SHP77 treated with DMSO at 0.1 percent for 48 hours (cell line): ENCODE measurements around the gene HMGCLL1.

ENCODE experiments used
- DNase-seq: peaks from one replicate; lab custom pipeline; 2025; lab: John Stamatoyannopoulos, UW

The HMGCLL1 gene

DNA sequence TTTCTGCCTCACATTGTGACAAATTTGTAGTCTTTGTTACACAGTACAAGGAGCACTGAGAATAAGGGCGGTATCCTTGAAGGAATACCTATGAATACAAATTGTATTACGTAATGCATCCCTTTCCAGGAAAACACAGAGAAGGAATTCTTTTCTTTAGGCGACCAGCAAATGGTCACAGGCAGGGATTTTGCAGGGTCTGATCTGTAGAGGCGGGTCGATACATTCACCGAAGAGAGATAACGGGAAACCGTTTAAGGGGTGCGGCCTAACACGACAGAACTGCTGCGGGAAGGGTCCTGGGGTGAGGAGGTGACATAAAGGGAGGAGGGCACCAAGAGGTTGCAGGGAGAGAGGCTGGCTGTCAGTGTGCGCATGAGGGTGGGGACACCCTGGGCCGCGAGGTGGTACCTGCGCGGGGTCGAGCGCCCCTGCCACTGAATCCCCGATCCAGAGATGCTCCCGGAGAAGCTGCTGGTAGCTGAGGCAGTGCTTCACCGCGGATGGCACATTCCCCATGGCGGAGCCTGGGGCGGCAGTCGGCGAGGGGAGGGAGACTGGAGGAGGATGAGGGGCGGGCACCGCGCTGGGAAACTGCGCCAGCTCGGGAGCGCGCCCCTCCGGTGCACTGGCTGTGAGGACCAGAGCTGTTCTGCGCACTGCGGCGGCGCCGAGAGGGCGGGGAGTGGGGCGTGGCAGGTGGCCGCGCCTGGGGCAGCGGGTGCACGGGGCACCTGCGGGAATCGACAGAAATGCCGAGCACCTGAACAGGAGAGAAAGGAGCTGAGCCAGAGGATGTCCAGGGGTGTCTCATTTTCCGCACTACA, at the start of gene HMGCLL1:
Gene HMGCLL1 (minus strand): TSS at position 656 of the 827 bp plus-strand sequence. CDS start 137 bp downstream, at position 519.
- peak; percentile 80 for DNase-seq

DNA sequence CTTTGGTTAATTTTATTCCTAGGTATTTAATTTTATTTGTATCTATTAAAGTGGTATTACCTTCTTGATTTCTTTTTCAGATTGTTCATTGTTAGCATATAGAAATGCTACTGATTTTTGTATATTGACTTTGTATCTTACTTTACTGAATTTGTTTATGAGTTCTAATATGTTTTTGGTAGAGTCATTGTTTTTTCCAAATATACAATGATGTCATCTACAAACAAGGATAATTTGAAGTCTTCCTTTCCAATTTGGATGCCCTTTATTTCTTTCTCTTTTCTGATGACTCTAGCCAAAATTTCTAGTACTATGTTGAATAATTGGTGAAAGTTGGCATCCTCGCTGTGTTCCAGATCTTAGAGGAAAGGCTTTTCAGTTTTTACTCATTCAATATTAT, 43.0 kb upstream of the HMGCLL1 start:
- no peak for DNase-seq

DNA sequence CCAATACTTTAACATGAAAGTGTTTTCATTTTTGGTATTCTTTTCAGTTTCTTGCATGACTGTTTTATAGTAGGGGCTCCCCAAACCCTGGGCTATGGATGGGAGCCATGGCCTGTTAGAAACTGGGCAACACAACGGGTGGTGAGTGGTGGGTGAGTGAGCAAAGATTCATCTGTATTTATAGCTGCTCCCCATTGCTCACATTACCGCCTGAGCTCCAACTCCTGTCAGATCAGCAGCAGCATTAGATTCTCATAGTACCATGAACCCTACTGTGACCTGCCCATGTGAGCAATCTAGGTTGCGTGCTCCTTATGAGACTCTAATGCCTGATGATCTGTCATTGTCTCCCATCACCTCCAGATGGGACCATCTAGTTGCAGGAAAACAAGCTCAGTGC, 42.3 kb upstream of the HMGCLL1 start:
- no peak for DNase-seq

DNA sequence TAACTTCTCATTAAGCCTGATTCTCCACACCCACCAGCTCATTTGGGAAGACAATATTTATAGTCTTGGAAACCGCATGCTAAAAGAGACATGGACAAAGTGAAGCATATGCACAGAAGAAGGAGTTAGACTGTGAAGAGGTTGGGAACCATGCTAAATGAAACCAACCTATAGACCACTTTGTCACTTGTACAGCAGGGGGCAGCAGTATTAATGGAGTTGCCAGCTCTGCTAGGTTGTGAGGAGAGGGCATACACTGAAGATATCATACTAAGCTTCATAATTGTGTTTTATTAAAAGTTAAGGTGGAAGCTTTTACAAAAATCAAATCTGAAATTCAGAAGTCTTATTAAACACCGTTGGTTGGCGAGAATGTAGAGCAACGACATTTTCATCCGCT, 38.3 kb upstream of the HMGCLL1 start:
- no peak for DNase-seq

DNA sequence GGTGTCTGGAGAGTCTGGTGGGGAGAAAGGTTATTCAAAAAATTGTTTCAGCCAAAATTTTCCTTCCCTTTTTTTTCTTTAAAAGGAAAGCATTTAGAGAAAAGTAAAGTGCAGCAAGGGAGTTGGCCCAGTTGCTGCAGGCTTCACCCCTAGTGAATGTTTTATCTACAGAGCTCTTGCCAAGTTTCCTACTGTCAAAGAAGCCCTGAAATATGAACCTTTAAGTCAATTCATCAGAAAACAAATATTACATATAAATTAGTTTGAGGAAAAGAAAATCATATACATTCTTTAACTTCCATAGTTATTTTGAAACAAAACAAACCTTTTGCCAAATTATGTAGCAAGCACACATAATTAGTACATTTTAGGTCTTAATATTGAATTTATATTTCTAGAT, 25.0 kb upstream of the HMGCLL1 start:
- no peak for DNase-seq

DNA sequence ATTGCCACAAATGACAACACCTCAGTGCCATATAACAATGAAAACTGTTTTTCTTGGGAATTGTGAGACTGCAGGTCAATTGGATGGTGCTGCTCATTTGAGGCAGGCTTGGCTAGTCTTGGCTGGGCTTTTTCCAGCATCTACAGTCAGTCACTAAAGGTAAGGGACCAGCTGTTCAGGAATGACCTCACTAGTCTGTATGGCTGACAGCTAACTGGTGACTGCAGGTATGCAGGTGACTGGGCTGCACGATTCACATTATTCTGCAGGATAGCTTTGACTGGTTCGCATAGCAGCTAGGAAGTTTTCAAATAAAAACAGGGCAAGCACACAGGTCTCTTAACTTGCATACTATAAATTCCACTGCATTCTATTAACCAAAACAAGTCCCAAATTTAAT, 22.1 kb upstream of the HMGCLL1 start:
- DNase-seq, result no peak

DNA sequence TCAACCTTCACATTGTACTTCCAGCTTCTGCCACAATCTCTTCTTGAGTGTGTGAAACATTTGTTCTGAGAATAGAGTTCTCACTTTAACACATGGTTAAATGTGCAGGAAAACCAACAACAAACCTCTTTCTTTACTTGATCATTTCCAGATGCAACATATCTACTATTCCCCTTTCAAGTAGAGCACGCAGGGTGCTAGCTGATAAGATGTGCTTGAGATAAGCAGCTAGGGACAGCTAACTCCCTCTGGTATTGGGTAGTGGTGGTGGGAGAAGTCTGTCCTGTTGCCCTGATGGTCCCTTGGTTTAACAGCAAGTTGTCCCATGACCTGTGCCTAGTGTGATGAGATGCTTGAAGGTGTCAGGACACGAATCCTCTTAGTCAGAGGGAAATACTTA, 15.4 kb upstream of the HMGCLL1 start:
- no peak for DNase-seq

DNA sequence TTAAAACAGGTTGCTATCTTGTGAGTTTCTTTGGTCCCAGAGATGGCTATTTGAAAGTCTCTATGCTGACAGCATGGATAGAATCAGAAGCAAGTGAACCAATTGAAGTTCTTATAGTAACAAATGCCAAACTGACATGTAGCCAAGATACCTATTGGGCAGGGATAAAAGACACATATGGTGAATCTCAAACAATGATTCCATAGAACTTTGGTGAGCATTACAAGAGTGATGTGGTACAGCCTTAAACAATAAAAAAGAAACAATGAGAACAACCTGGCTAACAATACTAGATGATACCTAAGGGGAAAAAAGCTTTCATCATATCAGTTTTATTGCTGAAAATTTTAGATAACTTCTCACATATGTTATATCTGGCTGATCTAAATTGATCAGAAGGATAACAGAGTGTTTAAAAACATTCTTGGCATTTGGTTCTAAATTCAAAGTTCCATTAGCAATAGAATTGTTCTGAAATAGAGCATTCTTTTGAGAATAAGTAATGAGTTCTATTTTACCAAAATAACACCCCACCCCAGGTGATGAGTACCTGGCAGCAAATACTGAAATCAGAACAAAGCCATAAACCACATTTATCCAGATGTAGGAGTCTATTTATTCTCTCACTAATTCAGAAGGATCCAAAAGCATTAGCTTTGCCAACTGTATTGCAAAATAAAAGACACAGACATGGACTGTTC, 5.8 kb upstream of the HMGCLL1 start:
- DNase-seq, result no peak

DNA sequence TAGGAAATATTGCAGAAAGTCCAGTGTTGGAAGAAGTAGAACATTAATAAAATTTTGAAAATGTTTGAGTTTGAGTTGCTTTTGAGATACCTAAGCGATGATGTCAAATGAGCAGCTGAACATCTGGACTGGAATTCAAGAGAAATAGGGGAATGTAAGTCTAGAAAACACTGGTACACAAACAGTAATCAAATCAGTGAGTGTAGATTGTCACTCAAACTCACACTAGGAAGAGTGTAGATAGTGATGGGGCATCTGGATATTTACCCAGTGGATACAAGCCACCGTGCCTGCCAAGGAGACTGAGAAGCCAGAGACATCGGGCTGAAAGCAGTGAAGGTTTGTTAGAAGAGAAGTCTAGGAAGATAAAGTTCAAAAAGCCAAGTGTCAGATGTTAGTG, 2.2 kb downstream of the HMGCLL1 start:
- no peak for DNase-seq

DNA sequence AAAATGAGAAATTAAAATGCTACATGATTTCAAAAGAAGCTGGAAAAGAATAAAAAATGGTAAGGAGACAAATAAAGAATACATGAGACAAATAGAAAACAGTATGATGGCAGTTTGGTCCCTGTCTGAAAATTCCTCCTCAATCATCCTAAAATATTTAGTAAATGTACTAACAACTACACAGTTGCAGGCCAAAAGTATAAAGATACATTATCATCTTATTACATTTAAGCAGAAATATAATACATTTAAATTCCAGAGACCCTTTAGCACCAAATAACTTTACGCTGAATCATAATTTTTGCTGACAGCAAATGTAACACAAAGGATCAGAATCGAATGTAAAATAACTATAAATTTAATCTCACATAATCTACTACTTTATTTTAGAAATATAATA, 4.4 kb downstream of the HMGCLL1 start:
- DNase-seq, result no peak

DNA sequence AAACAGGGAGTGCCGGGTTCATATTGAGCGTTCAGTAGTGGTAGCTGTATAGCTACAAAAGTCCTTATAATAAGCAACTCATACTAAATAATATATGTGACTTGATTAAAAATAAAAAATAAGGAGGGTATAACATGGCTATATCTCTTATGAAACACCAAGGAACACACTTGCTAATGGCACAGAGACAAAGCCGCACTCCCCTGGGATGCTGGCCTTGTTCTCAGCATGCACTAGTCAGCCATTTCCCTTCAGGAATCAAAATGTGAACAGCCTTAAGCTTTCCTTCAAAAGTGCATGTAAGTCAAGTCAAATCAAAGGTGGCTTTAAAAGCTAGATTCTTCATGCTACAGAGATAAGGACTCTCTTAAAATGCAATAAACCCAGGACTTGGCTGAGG, 9.4 kb downstream of the HMGCLL1 start:
- no peak for DNase-seq

DNA sequence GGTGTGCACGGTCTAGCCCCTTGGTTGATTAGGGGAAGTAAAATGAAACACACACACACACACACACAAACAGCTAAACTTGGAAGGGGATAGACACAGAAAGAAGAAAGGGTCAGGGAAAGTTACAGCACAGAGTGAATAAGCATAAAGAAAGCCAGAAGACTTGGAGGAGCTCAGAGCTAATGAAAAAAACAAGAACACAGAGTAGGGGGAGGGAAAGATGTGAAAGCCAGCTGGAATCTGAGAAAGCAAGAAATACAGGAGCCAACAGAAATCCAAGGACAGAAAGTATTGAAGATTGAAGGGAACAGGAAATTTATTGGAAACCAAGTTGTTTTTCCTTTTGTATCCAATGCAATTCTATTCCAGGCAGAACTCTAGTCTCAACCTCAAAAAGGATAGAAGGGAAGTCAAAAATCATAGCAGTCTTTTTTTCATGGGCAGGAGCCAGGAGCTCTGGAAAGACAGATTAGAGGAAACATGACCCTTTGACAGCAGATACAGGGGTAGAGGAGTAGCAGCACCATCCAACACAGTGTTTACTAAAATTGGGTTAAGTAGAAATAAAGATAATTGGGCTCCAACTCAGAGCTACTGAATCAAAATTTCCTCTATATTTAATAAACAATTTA, 10.1 kb downstream of the HMGCLL1 start:
- no peak for DNase-seq

DNA sequence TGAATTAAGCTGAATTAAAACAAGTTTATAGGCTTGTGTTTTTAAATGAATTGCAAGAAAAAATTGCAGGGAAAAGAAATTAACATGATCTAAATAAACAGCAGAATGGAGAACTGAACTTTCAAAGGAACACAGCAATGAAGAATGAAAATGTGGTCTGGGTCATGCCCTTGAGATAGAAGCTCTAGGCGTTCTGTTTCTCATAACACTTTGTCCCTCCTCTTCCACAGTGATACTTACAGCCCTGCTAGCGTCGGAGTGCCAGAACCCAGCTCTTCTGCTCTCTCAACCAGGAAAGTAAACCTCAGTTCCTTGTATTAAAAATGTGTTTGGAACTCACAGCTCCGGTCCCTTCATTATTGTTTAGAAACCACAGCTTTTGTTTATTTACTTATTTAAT, 11.4 kb downstream of the HMGCLL1 start:
- no peak for DNase-seq

DNA sequence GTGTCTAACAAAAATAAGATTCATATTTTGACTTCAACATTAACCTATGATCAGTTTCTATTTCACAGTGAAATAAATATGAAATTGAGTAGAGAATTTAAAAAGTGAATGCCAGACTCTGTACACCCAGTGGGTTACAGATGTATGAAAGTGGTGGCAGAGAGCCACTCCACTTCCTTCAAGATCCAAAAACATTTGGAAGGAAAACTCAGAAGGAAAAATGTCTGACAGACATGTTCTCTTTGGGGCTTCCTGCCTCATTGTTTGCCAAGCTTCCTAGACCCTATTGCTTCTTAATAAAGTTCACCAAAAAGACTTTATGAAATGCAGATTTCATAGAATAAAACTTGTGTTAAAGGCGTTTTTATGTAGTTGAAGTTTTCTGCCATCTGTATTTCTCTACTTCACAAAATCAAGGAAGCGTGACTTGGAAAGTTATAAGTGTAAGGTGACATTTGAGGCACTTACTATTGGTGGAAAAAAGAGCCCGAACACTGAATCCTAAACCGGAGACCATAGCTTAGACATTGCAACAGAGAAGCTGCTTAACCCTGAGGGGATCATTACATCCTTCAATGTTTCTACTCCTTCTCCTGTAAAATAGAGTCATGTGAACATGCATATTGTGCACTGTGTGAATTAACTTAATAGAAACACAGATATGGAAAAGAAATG, 12.8 kb downstream of the HMGCLL1 start:
- no peak for DNase-seq

DNA sequence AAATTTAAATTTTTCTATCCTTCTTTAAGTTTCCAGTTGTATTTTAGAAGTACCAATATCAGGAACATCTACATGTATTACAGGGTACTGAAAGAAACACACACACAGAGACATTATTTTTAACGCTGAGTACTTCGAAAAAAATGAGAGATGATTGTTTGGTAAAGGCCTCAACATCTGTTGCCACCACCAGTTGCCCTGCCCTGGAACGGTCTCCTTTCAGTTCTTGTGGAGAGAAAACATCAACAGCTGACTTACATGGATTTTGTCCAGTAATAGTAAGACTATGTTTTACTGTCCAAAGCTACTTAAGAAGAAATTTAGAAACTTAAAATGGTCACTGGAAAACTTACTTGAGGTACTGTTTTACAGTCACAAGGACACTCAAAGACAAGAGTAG, 16.7 kb downstream of the HMGCLL1 start:
- DNase-seq, result no peak

DNA sequence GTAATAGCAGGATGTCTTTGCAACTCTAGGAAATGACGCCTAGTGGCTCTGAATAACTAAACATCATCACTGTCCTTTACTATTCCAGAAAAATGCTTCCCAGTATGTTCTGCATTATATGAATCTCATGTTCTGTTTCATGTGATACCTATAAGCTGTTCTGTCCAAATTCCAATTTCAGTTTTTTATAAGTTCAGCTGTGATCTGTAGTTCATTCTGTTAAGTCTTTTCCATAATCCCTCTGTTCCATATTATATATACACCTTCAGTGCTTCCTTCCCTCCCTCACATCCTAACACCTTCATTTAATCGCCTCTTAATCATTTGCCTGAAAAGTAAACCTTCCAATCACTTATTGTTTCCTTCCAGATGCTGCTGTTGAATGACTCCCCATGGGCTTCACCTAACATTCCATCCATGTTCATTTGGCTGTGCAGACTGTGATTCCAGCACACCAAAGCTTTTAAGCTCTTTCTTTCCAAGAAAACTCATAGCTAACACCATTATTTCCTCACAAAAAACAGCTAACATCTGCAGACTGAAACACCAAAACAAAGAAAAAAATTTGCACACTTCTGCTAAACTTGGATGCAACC, 18.6 kb downstream of the HMGCLL1 start:
- no peak for DNase-seq

DNA sequence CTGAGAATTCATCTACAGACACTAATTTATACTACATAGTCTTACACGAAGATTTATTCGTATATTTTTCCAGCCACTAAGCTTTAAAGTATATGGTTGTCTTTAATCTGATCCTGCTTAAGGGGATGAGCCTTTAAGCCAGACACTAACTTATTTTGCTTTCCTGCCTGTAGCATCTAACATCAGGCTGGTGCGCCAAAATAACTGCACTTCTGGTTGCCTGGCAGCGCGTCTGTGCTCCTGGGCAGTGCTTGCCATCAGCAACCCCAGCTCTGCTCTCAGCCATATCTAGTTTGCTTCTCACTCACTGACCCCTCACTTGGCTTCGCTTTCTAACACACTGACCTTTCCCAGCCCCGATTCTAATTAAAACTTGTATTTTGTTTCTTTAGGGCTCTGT, 21.8 kb downstream of the HMGCLL1 start:
- no peak for DNase-seq

DNA sequence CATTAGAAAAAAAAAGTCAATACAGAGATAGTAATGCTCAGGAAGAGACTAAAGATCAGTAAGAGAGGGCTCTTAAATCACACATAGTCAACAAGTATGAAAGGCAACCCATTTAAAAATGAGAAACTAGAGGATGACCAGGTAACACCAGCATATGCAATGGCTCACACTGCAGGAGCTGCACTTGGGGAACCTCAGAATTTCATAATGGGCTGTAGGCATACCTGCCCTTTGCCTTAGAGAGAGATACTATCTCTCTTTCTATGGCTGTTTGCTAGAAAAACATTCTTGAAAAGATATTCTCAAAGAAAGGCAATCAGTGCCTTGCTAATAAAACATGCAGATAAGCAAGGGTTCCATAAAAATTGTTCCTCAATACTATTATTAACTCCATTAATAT, 33.2 kb downstream of the HMGCLL1 start:
- DNase-seq, result no peak

DNA sequence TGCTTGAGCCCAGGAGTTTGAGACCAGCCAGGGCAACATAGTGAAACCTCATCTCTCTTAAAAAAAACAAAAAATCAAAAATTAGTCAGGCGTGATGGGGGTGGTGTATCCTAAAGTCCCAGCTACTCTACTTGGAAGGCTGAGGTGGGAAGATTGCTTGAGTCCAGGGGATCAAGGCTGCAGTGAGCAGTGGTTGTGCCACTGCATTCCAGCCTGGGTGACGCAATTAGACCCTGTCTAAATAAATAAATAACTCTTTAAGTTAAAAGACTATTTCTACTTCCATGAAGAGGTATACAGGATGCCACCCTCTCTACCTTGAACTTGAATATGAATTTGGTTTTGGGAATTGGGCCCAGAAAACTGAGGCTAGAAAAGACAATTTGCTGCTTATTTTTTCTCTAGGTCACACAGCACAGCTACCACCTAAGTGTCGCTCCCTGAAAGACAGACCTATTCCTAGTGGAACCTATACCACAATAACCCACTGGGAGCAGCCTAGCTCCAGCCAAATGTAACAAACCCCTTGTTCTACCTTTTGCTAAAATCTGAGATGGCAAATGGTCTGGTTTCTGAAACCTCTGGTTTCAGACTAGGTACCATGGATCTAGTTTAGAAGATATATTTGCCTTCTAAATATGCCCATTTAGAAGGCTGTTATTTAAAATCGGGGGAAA, 35.2 kb downstream of the HMGCLL1 start:
- DNase-seq, result no peak

DNA sequence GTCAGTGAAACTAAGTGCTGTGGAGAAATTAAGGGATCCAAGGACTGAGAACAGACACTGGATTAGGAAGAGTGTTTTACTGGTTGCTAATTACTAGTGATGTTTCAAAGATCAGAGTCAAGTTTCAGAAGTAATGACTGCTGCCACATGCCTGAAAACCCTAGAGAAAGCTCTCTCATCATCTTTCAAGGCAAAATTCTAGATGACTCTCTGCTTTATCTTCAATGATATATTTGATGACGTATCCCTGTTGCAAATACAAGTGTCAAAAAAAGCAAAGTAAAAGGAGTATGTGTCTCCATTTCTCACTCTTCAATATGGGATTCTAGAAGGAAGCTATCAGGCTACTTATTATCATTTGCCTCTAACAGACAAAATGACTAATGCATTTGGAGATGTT, 38.0 kb downstream of the HMGCLL1 start:
- DNase-seq, result no peak

DNA sequence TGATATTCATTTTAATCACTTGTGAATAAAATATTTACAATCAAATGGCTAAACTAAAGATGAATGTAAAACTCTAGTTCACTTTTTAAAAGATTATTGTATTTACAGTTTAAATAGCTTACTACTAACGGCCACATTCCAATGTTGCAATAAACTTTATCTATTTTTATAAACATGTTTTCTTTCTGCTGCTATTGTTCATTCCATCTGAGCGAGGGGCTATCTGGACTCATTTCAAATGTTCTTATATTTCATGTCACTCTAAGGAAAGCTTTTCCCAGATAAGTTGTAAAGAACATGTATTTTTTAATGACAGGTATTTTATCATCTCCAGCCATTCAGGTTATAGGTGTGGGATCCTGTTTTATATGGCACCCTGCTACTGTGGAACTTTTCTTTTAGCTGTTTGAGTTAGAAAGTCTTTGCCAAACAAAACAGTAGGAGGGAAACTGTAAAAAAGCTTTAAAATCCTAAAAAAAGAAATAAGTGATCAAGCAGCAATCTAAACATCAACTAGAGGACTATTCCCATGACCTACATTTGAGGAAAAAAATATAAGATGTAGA, 42.5 kb downstream of the HMGCLL1 start:
- no peak for DNase-seq
